AG09319 (cell line): ENCODE data around the gene HIVEP1.

Source experiments
- DNase-seq: peaks from one replicate; pipeline ENCODE4 v3.0.0-alpha.2; 2010; ENCODE audit warnings: low read depth; ENCODE audit errors: extremely low read depth
- CTCF ChIP-seq: IDR thresholded peaks from 2 replicates; pipeline ENCODE4 v1.5.1; 2011; ENCODE audit warnings: low read depth, mild to moderate bottlenecking, inconsistent platforms, low read length, moderate library complexity

Gene HIVEP1

GRCh38 chr6:12034837-12035236 lies 22.7 kb downstream of the HIVEP1 start:
- no peak for DNase-seq
- TF ChIP-seq CTCF: peak; percentile 5

GRCh38 chr6:12036766-12037165 lies 24.7 kb downstream of the HIVEP1 start:
- TF ChIP-seq CTCF: no peak
- no peak for DNase-seq

GRCh38 chr6:12037798-12038197 lies 25.7 kb downstream of the HIVEP1 start:
- no peak for DNase-seq
- TF ChIP-seq CTCF: no peak

- no peak for DNase-seq
- TF ChIP-seq CTCF: no peak
Measured at GRCh38 chr6:12039540-12040459, 27.7 kb downstream of the HIVEP1 start.

- no peak for TF ChIP-seq CTCF
- DNase-seq: no peak
Measured at GRCh38 chr6:12047304-12047703, 35.2 kb downstream of the HIVEP1 start.

- TF ChIP-seq CTCF: no peak
- no peak for DNase-seq
Measured at GRCh38 chr6:12047792-12048432, 35.8 kb downstream of the HIVEP1 start.

GRCh38 chr6:12048609-12049008 lies 36.5 kb downstream of the HIVEP1 start:
- no peak for DNase-seq
- no peak for TF ChIP-seq CTCF
